ENCODE data around the gene SREBF2. TPM values are rescaled to one million over a fixed set of nuclear protein-coding genes. Genes with fewer than 3 reads are reported as not detected.

The SREBF2 gene
- total and polyA plus RNA-seq, 2 of the 8 experiments (the other 6 are each of a cell fraction or from before 2014, with no cell fraction given): 125 to 144 TPM

DNA sequence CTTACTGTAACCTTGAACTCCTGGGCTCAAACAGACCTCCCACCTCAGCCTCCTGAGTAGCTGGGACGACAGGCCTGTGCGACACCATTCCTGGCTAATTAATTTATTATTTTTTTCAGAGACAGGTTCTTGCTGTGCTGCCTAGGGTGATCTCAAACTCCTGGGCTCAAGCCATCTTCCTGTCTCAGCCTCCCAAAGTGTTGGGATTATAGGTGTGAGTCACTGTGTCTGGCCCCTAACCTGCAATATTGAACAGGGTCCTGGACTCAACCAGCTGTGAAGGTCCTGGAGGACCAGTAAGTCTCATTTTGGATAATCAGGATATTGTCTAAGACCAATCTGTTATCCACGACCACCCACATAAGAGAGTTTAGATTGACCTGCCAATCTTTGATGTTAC lies 17.2 kb upstream of the SREBF2 start:
- FAIRE-seq: no peak
- no peak overlapping the region for H3K4me2 ChIP-seq (ENCODE audit: insufficient read depth in 1 of 2, low read depth in 2 of 2, low read length in 2 of 2)
- no peaks in the 10 kb centered on the region for H3K79me2 ChIP-seq (ENCODE audit: control insufficient read depth in 1 of 2, insufficient read depth in 2 of 2, low read length in 2 of 2)
- no peaks in the 10 kb centered on the region for H3K23me2 ChIP-seq (ENCODE audit: low read depth, low read length)
- H3K9me3 ChIP-seq (ENCODE audit: insufficient read depth in 2 of 2, low read depth in 1 of 2, low read length in 1 of 2): no peaks in the 10 kb centered on the region
- H2AFZ ChIP-seq (ENCODE audit: low read length): no peak overlapping the region
- H4K91ac ChIP-seq (replicated peaks; ENCODE audit: insufficient read length, low read length): no peak overlapping the region
- CTCF ChIA-PET (ENCODE audit: partially characterized antibody): interaction anchor here (0.7 to 1.4 kb wide), 2 partner anchors 69 to 126 kb away, joined by 3 to 4 read pairs; no protein-coding TSS in a partner anchor
- peaks cover 3% of the 10 kb centered on the region; the same call in 1 of the 2 replicates for H3K79me1 ChIP-seq (ENCODE audit: low read depth, low read length)
- H2AK5ac ChIP-seq (ENCODE audit: low read depth, low read length): no peak overlapping the region
- H3K36me3 ChIP-seq (ENCODE audit: control insufficient read depth in 2 of 4, insufficient read depth in 4 of 4, low read length in 3 of 4): peaks cover 0 to 25% (median 6%) of the 10 kb centered on the region in 4 experiments; a peak in 6 of 8 replicates
- H3K4ac ChIP-seq (replicated peaks; ENCODE audit: insufficient read length, low read depth, low read length): no peak overlapping the region
- H2BK120ac ChIP-seq (replicated peaks; ENCODE audit: low read depth, low read length): no peak overlapping the region
- no peak overlapping the region for H3K27ac ChIP-seq (ENCODE audit: low read depth, low read length)
- no peak overlapping the region for H3K4me3 ChIP-seq (ENCODE audit: extremely low read depth in 1 of 4, insufficient read depth in 2 of 4, low read depth in 3 of 4, low read length in 4 of 4)
- H4K20me1 ChIP-seq (replicated peaks in 1 of 2; ENCODE audit: control insufficient read depth in 1 of 2, insufficient read depth in 2 of 2, low read length in 2 of 2): peaks cover 0 to 9% of the 10 kb centered on the region in 2 experiments
- no peaks in the 10 kb centered on the region; a peak in 1 of 7 replicates for H3K27me3 ChIP-seq (replicated peaks in 1 of 4; ENCODE audit: control insufficient read depth in 3 of 4, extremely low read depth in 1 of 4, insufficient read depth in 3 of 4, low read length in 3 of 4)
- no peak overlapping the region for H2BK20ac ChIP-seq (ENCODE audit: low read length)
- H3K23ac ChIP-seq (ENCODE audit: insufficient read length): no peak overlapping the region
- no peak overlapping the region for H2BK12ac ChIP-seq (ENCODE audit: low read depth, low read length)
- no peak overlapping the region for H3K18ac ChIP-seq (ENCODE audit: extremely low read depth, low read length)
- DNase-seq (ENCODE audit: low read depth in 1 of 2, low spot score in 2 of 2): no peak
- POLR2A ChIA-PET (ENCODE audit: partially characterized antibody): no interaction called here
- H3K4me1 ChIP-seq (replicated peaks in 1 of 4; ENCODE audit: control insufficient read depth in 3 of 4, insufficient read depth in 4 of 4, low read length in 3 of 4): no peaks in the 10 kb centered on the region
- H4K8ac ChIP-seq (ENCODE audit: extremely low read depth, insufficient read depth, low read length): no peak overlapping the region; the same call in 1 of the 2 replicates
- 93% methylated on average over 3 of the region's 3 CpGs; no CpG with 5 or more reads in 1 of the 2 experiments for WGBS, 2 experiments (ENCODE audit: extremely low coverage in 1 of 2, insufficient coverage in 1 of 2, insufficient read length in 1 of 2, insufficient replicate concordance in 2 of 2, low coverage in 1 of 2, low lambda C conversion rate in 2 of 2, missing lambda C conversion rate in 1 of 2)
- H3K9ac ChIP-seq (replicated peaks in 1 of 4; ENCODE audit: extremely low read depth in 1 of 4, low read depth in 3 of 4, low read length in 3 of 4): no peak overlapping the region
- no peak overlapping the region for H3K14ac ChIP-seq (ENCODE audit: insufficient read length)
- no peak overlapping the region for H2BK5ac ChIP-seq (ENCODE audit: low read depth, low read length)
- no peak overlapping the region for H3K56ac ChIP-seq (replicated peaks; ENCODE audit: insufficient read length, low read depth, low read length)
- no peak overlapping the region for H4K5ac ChIP-seq (ENCODE audit: insufficient read length, low read depth, low read length)
- H2BK15ac ChIP-seq (ENCODE audit: low read length): no peak overlapping the region
- TF ChIP-seq KDM5A (IDR thresholded peaks at IDR 0.05; ENCODE audit: low read length) (no peak), HDAC2 (IDR thresholded peaks at IDR 0.05; ENCODE audit: borderline replicate concordance in 1 of 2, low read depth in 2 of 2, low read length in 2 of 2) (no peak)

Measured in H1 (cell line).